ENCODE results near the gene TLE5. TPM values are rescaled to one million over a fixed set of nuclear protein-coding genes. Genes with fewer than 3 reads are reported as not detected.

The TLE5 gene
- total RNA-seq, 1 experiment from 2014 or later, result 360 TPM

GRCh38 chr19:3010871-3011270, 51.4 kb downstream of the TLE5 start:
- H3K9me3 ChIP-seq (ENCODE audit: low read depth, low read length, poor library complexity, severe bottlenecking), result no peaks in the 10 kb centered on the region
- H3K27ac ChIP-seq (ENCODE audit: low read depth, low read length, poor library complexity, severe bottlenecking), result no peak overlapping the region
- intact Hi-C loops (cut with micrococcal nuclease; ENCODE audit: unreplicated experiment), result no loop called here
- BruUV-seq (replicated peaks), result no TSS peak
- no peaks in the 10 kb centered on the region for H3K36me3 ChIP-seq (ENCODE audit: insufficient read depth, low read length, poor library complexity, severe bottlenecking)
- H3K4me1 ChIP-seq (ENCODE audit: insufficient read depth, low read length, poor library complexity, severe bottlenecking), result peaks cover 18% of the 10 kb centered on the region
- POLR2A ChIA-PET (ENCODE audit: low non-redundant PET), result no interaction called here
- CTCF ChIA-PET, result no interaction called here
- no peaks in the 10 kb centered on the region for H3K27me3 ChIP-seq (replicated peaks; ENCODE audit: insufficient read depth, low read depth, low read length, poor library complexity)
- H3K4me3 ChIP-seq (ENCODE audit: low read depth, low read length, poor library complexity, severe bottlenecking), result no peak overlapping the region
- TF ChIP-seq EZH2 (IDR thresholded peaks at IDR 0.05; ENCODE audit: borderline replicate concordance, low read depth, low read length, poor library complexity, severe bottlenecking) (no peak), CTCF (conservative IDR thresholded peaks at IDR 0.05; ENCODE audit: low read depth, low read length) (no peak)
- no peak for DNase-seq (ENCODE audit: low spot score)

DNA sequence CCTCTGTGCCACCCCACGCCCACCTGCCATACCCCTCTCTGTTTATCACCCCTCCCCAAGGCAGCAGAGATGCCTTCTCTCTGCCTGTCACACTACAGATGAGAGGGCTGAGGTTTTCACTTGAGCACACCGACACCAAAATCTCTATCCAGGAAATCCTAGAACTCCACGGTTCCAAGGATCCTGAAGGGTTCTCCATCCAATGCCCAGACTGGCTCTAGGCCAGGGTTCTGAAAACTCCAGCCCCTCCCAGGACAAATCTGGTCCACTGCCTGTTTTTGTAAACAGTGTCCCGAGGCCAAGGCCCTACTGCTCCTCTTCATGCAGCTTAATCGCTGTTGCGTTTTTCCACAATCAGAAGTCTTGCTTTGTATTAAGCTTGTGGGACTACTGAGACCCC, 53.3 kb downstream of the TLE5 start:
- Histone ChIP-seq H3K27ac (ENCODE audit: low read depth, low read length, poor library complexity, severe bottlenecking) (no peak overlapping the region), H3K9me3 (ENCODE audit: low read depth, low read length, poor library complexity, severe bottlenecking) (no peaks in the 10 kb centered on the region), H3K36me3 (ENCODE audit: insufficient read depth, low read length, poor library complexity, severe bottlenecking) (no peaks in the 10 kb centered on the region), H3K4me3 (ENCODE audit: low read depth, low read length, poor library complexity, severe bottlenecking) (no peak overlapping the region), H3K27me3 (replicated peaks; ENCODE audit: insufficient read depth, low read depth, low read length, poor library complexity) (no peaks in the 10 kb centered on the region), H3K4me1 (ENCODE audit: insufficient read depth, low read length, poor library complexity, severe bottlenecking) (peaks cover 18% of the 10 kb centered on the region)
- no peak for DNase-seq (ENCODE audit: low spot score)
- intact Hi-C loops (cut with micrococcal nuclease; ENCODE audit: unreplicated experiment), result no loop called here
- no TSS peak for BruUV-seq (replicated peaks)
- POLR2A ChIA-PET (ENCODE audit: low non-redundant PET), result interaction anchor here (0.6 kb wide), 1 partner anchor 916 kb away, joined by 6 read pairs; no protein-coding TSS in a partner anchor
- TF ChIP-seq EZH2 (IDR thresholded peaks at IDR 0.05; ENCODE audit: borderline replicate concordance, low read depth, low read length, poor library complexity, severe bottlenecking) (no peak), CTCF (conservative IDR thresholded peaks at IDR 0.05; ENCODE audit: low read depth, low read length) (no peak)
- CTCF ChIA-PET, result no interaction called here

DNA sequence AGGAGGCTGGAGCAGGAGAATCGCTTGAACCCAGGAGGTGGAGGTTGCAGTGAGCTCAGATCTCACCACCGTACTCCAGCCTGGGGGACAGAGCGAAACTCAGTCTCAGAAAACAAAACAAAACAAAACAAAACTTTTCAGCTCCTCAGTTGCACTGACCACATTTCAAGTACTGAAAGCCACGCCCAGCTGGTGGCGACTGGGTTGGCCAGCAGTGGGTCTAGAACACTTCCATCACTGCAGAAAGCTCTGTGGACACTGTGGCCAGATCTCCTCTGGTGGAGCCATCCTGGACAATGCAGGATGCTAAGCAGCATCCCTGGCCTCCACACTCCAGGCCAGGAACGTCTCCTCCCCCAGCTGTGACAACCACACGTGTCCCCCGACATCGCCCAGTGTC, 54.3 kb downstream of the TLE5 start:
- no peaks in the 10 kb centered on the region for H3K36me3 ChIP-seq (ENCODE audit: insufficient read depth, low read length, poor library complexity, severe bottlenecking)
- no TSS peak for BruUV-seq (replicated peaks)
- no peaks in the 10 kb centered on the region for H3K27me3 ChIP-seq (replicated peaks; ENCODE audit: insufficient read depth, low read depth, low read length, poor library complexity)
- POLR2A ChIA-PET (ENCODE audit: low non-redundant PET), result no interaction called here
- no peaks in the 10 kb centered on the region for H3K9me3 ChIP-seq (ENCODE audit: low read depth, low read length, poor library complexity, severe bottlenecking)
- no peak overlapping the region for H3K27ac ChIP-seq (ENCODE audit: low read depth, low read length, poor library complexity, severe bottlenecking)
- H3K4me1 ChIP-seq (ENCODE audit: insufficient read depth, low read length, poor library complexity, severe bottlenecking), result peaks cover 8% of the 10 kb centered on the region
- no peak overlapping the region for H3K4me3 ChIP-seq (ENCODE audit: low read depth, low read length, poor library complexity, severe bottlenecking)
- CTCF ChIA-PET, result no interaction called here
- no peak for TF ChIP-seq EZH2 (IDR thresholded peaks at IDR 0.05; ENCODE audit: borderline replicate concordance, low read depth, low read length, poor library complexity, severe bottlenecking)
- TF ChIP-seq CTCF (conservative IDR thresholded peaks at IDR 0.05; ENCODE audit: low read depth, low read length), result no peak
- no peak for DNase-seq (ENCODE audit: low spot score)
- intact Hi-C loops (cut with micrococcal nuclease; ENCODE audit: unreplicated experiment), result no loop called here

All from A673 (cell line).